ENCODE results near the gene LARGE1.

DNA sequence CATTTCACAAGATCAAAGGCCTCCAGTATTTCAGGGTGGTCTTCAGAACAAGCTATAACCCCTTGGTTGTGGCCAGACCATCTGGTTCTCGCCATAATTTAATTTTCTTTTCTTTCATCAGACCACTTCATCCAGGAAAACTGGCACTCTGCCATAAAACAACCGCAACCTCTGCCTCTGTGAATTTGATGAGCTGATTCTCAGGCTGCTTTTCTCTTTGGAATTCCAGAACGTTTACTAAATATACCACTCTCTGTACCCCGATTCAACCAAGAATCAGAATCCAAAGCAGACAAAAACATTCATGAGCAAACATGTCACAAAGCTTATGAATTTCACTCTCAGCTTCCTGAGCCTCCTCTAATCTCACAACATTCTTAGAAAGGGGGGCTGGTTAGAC, 530.3 kb downstream of the LARGE1 start:
- no peak for TF ChIP-seq CTCF (CRISPR knock-in tag; IDR thresholded peaks at IDR 0.05)
- no peak for TF ChIP-seq SIN3B (IDR thresholded peaks at IDR 0.05; ENCODE audit: low read length)
- no peak for TF ChIP-seq ATRX (CRISPR knock-in tag; IDR thresholded peaks at IDR 0.05; ENCODE audit: borderline replicate concordance)
- TF ChIP-seq GTF2F1 (IDR thresholded peaks at IDR 0.05; ENCODE audit: low read length) = no peak
- no peak for TF ChIP-seq RFX5 (IDR thresholded peaks at IDR 0.05; ENCODE audit: low read depth, low read length)
- TF ChIP-seq SOX13 (IDR thresholded peaks at IDR 0.05) = no peak
- TF ChIP-seq SOX13 (CRISPR knock-in tag; conservative IDR thresholded peaks at IDR 0.05 in 1 of 2, IDR thresholded peaks at IDR 0.05 in 1 of 2) = no peak
